NT2/D1 (cell line): ENCODE results near the gene CDC42EP5.

Source experiments
- YY1 ChIP-seq: IDR thresholded peaks from 2 replicates; pipeline ENCODE4 v1.6.1; 2011; ENCODE audit not compliant: insufficient read length, insufficient read depth
- ZNF274 ChIP-seq: IDR thresholded peaks from 2 replicates; pipeline ENCODE4 v1.6.1; 2011; ENCODE audit warnings: mild to moderate bottlenecking, low read depth, low read length

DNA sequence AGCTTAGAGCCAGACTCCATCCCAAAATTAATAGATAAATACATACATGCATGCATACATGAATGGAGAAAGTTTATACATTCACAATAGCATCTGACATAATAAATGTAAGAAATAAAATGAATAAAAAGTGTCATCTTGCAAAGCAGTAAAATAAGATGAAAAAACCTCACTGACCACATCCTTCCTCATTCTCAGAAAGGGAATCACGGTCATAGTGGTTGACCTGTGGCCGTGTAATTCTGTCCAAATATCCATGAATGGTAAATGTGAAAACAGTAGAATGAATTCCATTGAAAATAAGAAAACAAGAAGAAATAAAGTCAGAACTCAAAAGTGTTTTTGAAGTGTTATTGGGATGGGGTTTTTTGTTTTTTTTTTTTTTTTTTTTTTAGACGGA lies 9.8 kb upstream of the CDC42EP5 start:
- no peak for TF ChIP-seq YY1
- TF ChIP-seq ZNF274: no peak
